Neural progenitor cell (in vitro differentiated cells): Measurements from ENCODE around the gene RNU1-4. TPM values are rescaled to one million over a fixed set of nuclear protein-coding genes. Genes with fewer than 3 reads are reported as not detected.
"Not testable (repeated sequence)": the region's sequence is repeated elsewhere in the genome, so short reads cannot be mapped to it uniquely, and the experiment has no call there.

Source experiments
- DNase-seq: peaks from one replicate; pipeline ENCODE4 v3.0.0-alpha.2; 2016; ENCODE audit warnings: low spot score
- H2AFZ ChIP-seq: fragments of 200-600 bp; sonication (generic); replicated peaks from 2 replicates; pipeline ENCODE4 v1.6.1; 2016; ENCODE audit warnings: antibody characterized with exemption
- H3F3A ChIP-seq: fragments of 200-600 bp; sonication (generic); 2 replicates; pipeline ENCODE4 v1.6.1; 2016; ENCODE audit warnings: antibody characterized with exemption, low read depth
- H3K27ac ChIP-seq: fragments of 200-600 bp; sonication (generic); 2 replicates; pipeline ENCODE4 v1.5.1; 2016; ENCODE audit warnings: mild to moderate bottlenecking
- H3K27me3 ChIP-seq: fragments of 200-600 bp; sonication (generic); 2 replicates; pipeline ENCODE4 v1.6.1; 2016; ENCODE audit warnings: mild to moderate bottlenecking, moderate library complexity
- H3K36me3 ChIP-seq: fragments of 200-600 bp; sonication (generic); 2 replicates; pipeline ENCODE4 v1.5.1; 2016
- H3K4me1 ChIP-seq: fragments of 200-600 bp; sonication (generic); 2 replicates; pipeline ENCODE4 v1.6.1; 2016; ENCODE audit warnings: mixed run types
- H3K4me2 ChIP-seq: fragments of 200-600 bp; sonication (generic); 2 replicates; pipeline ENCODE4 v1.6.1; 2016
- H3K4me3 ChIP-seq: fragments of 200-600 bp; sonication (generic); 2 replicates; pipeline ENCODE4 v1.5.1; 2016
- H3K79me2 ChIP-seq: fragments of 200-600 bp; sonication (generic); 2 replicates; pipeline ENCODE4 v1.6.1; 2016; ENCODE audit warnings: low read depth
- H3K9ac ChIP-seq: fragments of 200-600 bp; sonication (generic); 2 replicates; pipeline ENCODE4 v1.6.1; 2016
- H3K9me3 ChIP-seq: fragments of 200-600 bp; sonication (generic); 2 replicates; pipeline ENCODE4 v1.5.1; 2016; ENCODE audit warnings: low read depth
- H4K20me1 ChIP-seq: fragments of 200-600 bp; sonication (generic); 2 replicates; pipeline ENCODE4 v1.6.1; 2016; ENCODE audit warnings: low read depth
- H3K27ac Mint-ChIP-seq: 3 replicates; pipeline ENCODE4 v1.8.0; 2021; ENCODE audit warnings: mixed read lengths
- H3K27me3 Mint-ChIP-seq: 2 replicates; pipeline ENCODE4 v1.8.0; 2022; ENCODE audit warnings: low read depth, mild to moderate bottlenecking, inconsistent platforms, moderate library complexity, mixed read lengths; ENCODE audit not compliant: insufficient read depth
- H3K36me3 Mint-ChIP-seq: 3 replicates; pipeline ENCODE4 v1.8.0; 2021; ENCODE audit warnings: mixed read lengths
- H3K4me1 Mint-ChIP-seq: 3 replicates; pipeline ENCODE4 v1.8.0; 2021; ENCODE audit warnings: mixed read lengths
- H3K4me3 Mint-ChIP-seq: 3 replicates; pipeline ENCODE4 v1.8.0; 2021; ENCODE audit warnings: mild to moderate bottlenecking, moderate library complexity, mixed read lengths
- H3K9me3 Mint-ChIP-seq: 3 replicates; pipeline ENCODE4 v1.8.0; 2020; ENCODE audit warnings: mixed read lengths
- CTCF ChIP-seq: fragments of 200-600 bp; sonication (generic); IDR thresholded peaks from 2 replicates; pipeline ENCODE4 v1.5.1; 2017; ENCODE audit warnings: antibody characterized with exemption, mild to moderate bottlenecking
- EZH2 ChIP-seq: fragments of 200-600 bp; sonication (generic); IDR thresholded peaks from 2 replicates; pipeline ENCODE4 v1.6.1; 2017; ENCODE audit warnings: antibody characterized with exemption, mild to moderate bottlenecking, moderate library complexity
- EZH2phosphoT487 ChIP-seq: fragments of 200-600 bp; sonication (generic); IDR thresholded peaks from 2 replicates; pipeline ENCODE4 v1.6.1; 2017; ENCODE audit warnings: antibody characterized with exemption
- total RNA-seq: library from RNA; depleted of rRNA; stranded (reverse); fragments of >200 nt; gene quantifications from 2 replicates; pipeline ENCODE4 v1.2.3, GENCODE V29; 2015; ENCODE audit warnings: low replicate concordance

RNU1-4 gene
- total RNA-seq, 1 donor from 2014 or later, result under 0.01 TPM

GRCh38 chr1:16727190-16728111 is 12.9 kb upstream of the RNU1-4 start:
- Histone ChIP-seq H3K9me3 (no peaks in the 10 kb centered on the region), H3K27me3 (peaks cover 9% of the 10 kb centered on the region), H3F3A (peaks cover 7% of the 10 kb centered on the region), H3K27ac (no peak overlapping the region), H3K4me1 (no peaks in the 10 kb centered on the region), H3K79me2 (no peaks in the 10 kb centered on the region), H3K4me3 (no peak overlapping the region), H3K36me3 (no peaks in the 10 kb centered on the region), H3K4me2 (no peak overlapping the region), H2AFZ (no peak overlapping the region), H4K20me1 (no peaks in the 10 kb centered on the region), H3K9ac (no peak overlapping the region)
- Mint-ChIP-seq H3K27ac (no peak overlapping the region), H3K4me1 (peaks cover 2% of the 10 kb centered on the region), H3K4me3 (no peak overlapping the region), H3K9me3 (no peaks in the 10 kb centered on the region), H3K36me3 (no peaks in the 10 kb centered on the region), H3K27me3 (no peaks in the 10 kb centered on the region)
- no peak for TF ChIP-seq EZH2
- TF ChIP-seq CTCF, result no peak
- no peak for TF ChIP-seq EZH2phosphoT487
- peak; percentile 57 for DNase-seq

- H3K27ac ChIP-seq, H3K4me1 ChIP-seq, H3F3A ChIP-seq, H3K9me3 Mint-ChIP-seq, H4K20me1 ChIP-seq, H3K27me3 ChIP-seq, H3K36me3 Mint-ChIP-seq, H3K27ac Mint-ChIP-seq, H3K4me2 ChIP-seq, H3K4me3 ChIP-seq, H2AFZ ChIP-seq, H3K4me1 Mint-ChIP-seq, H3K36me3 ChIP-seq, H3K9me3 ChIP-seq, H3K79me2 ChIP-seq, H3K27me3 Mint-ChIP-seq, H3K4me3 Mint-ChIP-seq, H3K9ac ChIP-seq: not testable (repeated sequence)
- DNase-seq, result peak; percentile 3
Measured at GRCh38 chr1:16728243-16728949, 11.9 kb upstream of the RNU1-4 start.

GRCh38 chr1:16732254-16732896 is 7.9 kb upstream of the RNU1-4 start:
- not testable (repeated sequence) for H3K4me3 ChIP-seq, H3K4me3 Mint-ChIP-seq, H3K36me3 ChIP-seq, H3K4me2 ChIP-seq, H3K27ac ChIP-seq, H3F3A ChIP-seq, H3K27ac Mint-ChIP-seq, H3K27me3 ChIP-seq, DNase-seq, H3K9me3 Mint-ChIP-seq, H2AFZ ChIP-seq, H4K20me1 ChIP-seq, H3K4me1 ChIP-seq, H3K27me3 Mint-ChIP-seq, H3K4me1 Mint-ChIP-seq, H3K36me3 Mint-ChIP-seq, H3K79me2 ChIP-seq, H3K9me3 ChIP-seq, H3K9ac ChIP-seq

GRCh38 chr1:16741230-16741629 is 914 bp downstream of the RNU1-4 start:
- H3K4me3 Mint-ChIP-seq, H3K27me3 Mint-ChIP-seq, H3F3A ChIP-seq, H3K36me3 ChIP-seq, H3K27me3 ChIP-seq, H3K9me3 ChIP-seq, H3K36me3 Mint-ChIP-seq, H3K27ac ChIP-seq, H3K4me1 Mint-ChIP-seq, DNase-seq, H3K27ac Mint-ChIP-seq, H3K4me1 ChIP-seq, H3K79me2 ChIP-seq, H3K4me2 ChIP-seq, H2AFZ ChIP-seq, H3K4me3 ChIP-seq, H4K20me1 ChIP-seq, H3K9me3 Mint-ChIP-seq, H3K9ac ChIP-seq: not testable (repeated sequence)

- H3K4me3 Mint-ChIP-seq, H3K36me3 ChIP-seq, H3K36me3 Mint-ChIP-seq, H3K9me3 ChIP-seq, H3K4me1 ChIP-seq, H3K4me2 ChIP-seq, H3K27ac Mint-ChIP-seq, H4K20me1 ChIP-seq, H3K9ac ChIP-seq, H3K27ac ChIP-seq, H3K79me2 ChIP-seq, H3K9me3 Mint-ChIP-seq, H3K27me3 ChIP-seq, H2AFZ ChIP-seq, H3K4me3 ChIP-seq, H3K4me1 Mint-ChIP-seq, H3K27me3 Mint-ChIP-seq, H3F3A ChIP-seq, DNase-seq: not testable (repeated sequence)
Measured at GRCh38 chr1:16747660-16748059, 7.3 kb downstream of the RNU1-4 start.

GRCh38 chr1:16748710-16749109 is 8.4 kb downstream of the RNU1-4 start:
- H4K20me1 ChIP-seq, result not testable (repeated sequence)

More at GRCh38 chr1:16748710-16749109, 8.4 kb downstream of the RNU1-4 start:
- not testable (repeated sequence) for H3K27me3 ChIP-seq, H3K9ac ChIP-seq, H3K79me2 ChIP-seq, H3K4me2 ChIP-seq, H3K9me3 Mint-ChIP-seq, H3K27me3 Mint-ChIP-seq, H3K4me1 Mint-ChIP-seq, H3K27ac ChIP-seq, H3F3A ChIP-seq, DNase-seq, H3K4me1 ChIP-seq, H3K4me3 ChIP-seq, H3K9me3 ChIP-seq, H3K36me3 ChIP-seq, H3K36me3 Mint-ChIP-seq, H2AFZ ChIP-seq
- Mint-ChIP-seq H3K4me3 (peak overlapping the region; percentile 70), H3K27ac (peak overlapping the region; percentile 99)
